SK-N-SH (cell line): ENCODE results near the gene FDX1. TPM values are rescaled to one million over a fixed set of nuclear protein-coding genes. Genes with fewer than 3 reads are reported as not detected.

Source experiments
- CTCF ChIA-PET: fragments of 300-600, 350-600 bp; formaldehyde crosslinking; extraction: SDS; loops from one replicate; lab custom pipeline; 2021; lab: Yijun Ruan, JAX
- POLR2A ChIA-PET: fragments of 350-600 bp; sonication (Branson Sonifier 250); formaldehyde crosslinking; extraction: SDS; loops from one replicate; lab custom pipeline; 2020; ENCODE audit warnings: antibody characterized with exemption, inconsistent platforms; lab: Yijun Ruan, JAX
- DNase-seq: peaks from one replicate; pipeline ENCODE4 v3.0.0; 2012
- H2AFZ ChIP-seq: fragments of 200-600 bp; sonication (generic); 2 replicates; pipeline ENCODE4 v1.8.1; 2016; ENCODE audit warnings: antibody characterized with exemption, mild to moderate bottlenecking, low read depth
- H3F3A ChIP-seq: fragments of 200-600 bp; sonication (generic); replicated peaks from 2 replicates; pipeline ENCODE3; 2016; ENCODE audit warnings: antibody characterized with exemption, mild to moderate bottlenecking; ENCODE audit not compliant: insufficient read depth
- H3K27ac ChIP-seq, 2 experiments: fragments of 200-500 bp in 1 of 2; fragments of 200-600 bp in 1 of 2; sonication (Bioruptor generic) in 1 of 2; sonication (generic), shearing (Covaris generic) in 1 of 2; 2 replicates each; pipeline versions ENCODE4 v1.5.1 to v1.6.1; 2014 to 2016; ENCODE audit warnings: low read depth in 2 of 2, inconsistent platforms in 1 of 2, low read length in 1 of 2, mild to moderate bottlenecking in 1 of 2, mixed read lengths in 1 of 2
- H3K27me3 ChIP-seq: fragments of 200-600 bp; sonication (generic), shearing (Covaris generic); 2 replicates; pipeline ENCODE4 v1.6.1; 2016; ENCODE audit warnings: mixed run types; ENCODE audit not compliant: insufficient read depth
- H3K36me3 ChIP-seq, 2 experiments: fragments of 200-500 bp in 1 of 2; fragments of 200-600 bp in 1 of 2; sonication (Bioruptor generic) in 1 of 2; sonication (generic) in 1 of 2; replicated peaks in 1 of 2; 2 replicates each; pipeline versions ENCODE3 to v1.5.1; 2014 to 2016; ENCODE audit warnings: low read length in 1 of 2, mild to moderate bottlenecking in 1 of 2; ENCODE audit not compliant: insufficient read depth in 2 of 2, control insufficient read depth in 1 of 2
- H3K4me1 ChIP-seq, 2 experiments: fragments of 200-500 bp in 1 of 2; fragments of 200-600 bp in 1 of 2; sonication (Bioruptor generic) in 1 of 2; sonication (generic), shearing (Covaris generic) in 1 of 2; 2 replicates each; pipeline versions ENCODE4 v1.5.1 to v1.6.1; 2014 to 2016; ENCODE audit warnings: low read depth in 1 of 2, low read length in 1 of 2, mixed run types in 1 of 2; ENCODE audit not compliant: insufficient read depth in 2 of 2, control insufficient read depth in 1 of 2
- H3K4me2 ChIP-seq: fragments of 200-600 bp; sonication (generic), shearing (Covaris generic); 2 replicates; pipeline ENCODE4 v1.6.1; 2017; ENCODE audit warnings: mixed run types
- H3K4me3 ChIP-seq, 2 experiments: fragments of 200-500 bp in 1 of 2; fragments of 200-600 bp in 1 of 2; sonication (Bioruptor generic) in 1 of 2; sonication (generic), shearing (Covaris generic) in 1 of 2; 2 replicates each; pipeline versions ENCODE4 v1.5.1 to v1.8.1; 2014 to 2016; ENCODE audit warnings: low read depth in 2 of 2, inconsistent platforms in 1 of 2, low read length in 1 of 2, mild to moderate bottlenecking in 1 of 2, mixed read lengths in 1 of 2, moderate library complexity in 1 of 2
- H3K79me2 ChIP-seq: fragments of 200-600 bp; sonication (generic); 2 replicates; pipeline ENCODE4 v1.8.1; 2017; ENCODE audit warnings: mild to moderate bottlenecking; ENCODE audit not compliant: insufficient read depth
- H3K9ac ChIP-seq: fragments of 200-600 bp; sonication (generic); 2 replicates; pipeline ENCODE4 v1.6.1; 2017; ENCODE audit warnings: mixed run types
- H3K9me2 ChIP-seq: fragments of 200-600 bp; sonication (generic); 2 replicates; pipeline ENCODE4 v1.6.1; 2017; ENCODE audit warnings: mixed run types
- H3K9me3 ChIP-seq: fragments of 200-600 bp; sonication (generic); 2 replicates; pipeline ENCODE4 v1.6.1; 2017; ENCODE audit warnings: mixed run types, mild to moderate bottlenecking, moderate library complexity
- H4K20me1 ChIP-seq: fragments of 200-600 bp; sonication (generic); 2 replicates; pipeline ENCODE4 v1.6.1; 2017; ENCODE audit warnings: mild to moderate bottlenecking, mixed run types; ENCODE audit not compliant: insufficient read depth
- ELF1 ChIP-seq: IDR thresholded peaks from 2 replicates; pipeline ENCODE4 v1.4.0; 2012
- EZH2phosphoT487 ChIP-seq: fragments of 200-600 bp; sonication (generic); IDR thresholded peaks from 2 replicates; pipeline ENCODE4 v1.6.1; 2017; ENCODE audit warnings: low read depth, mixed run types, mild to moderate bottlenecking, antibody characterized with exemption, moderate library complexity, borderline replicate concordance
- FOXM1 ChIP-seq: IDR thresholded peaks from 2 replicates; pipeline ENCODE4 v1.4.0; 2012; ENCODE audit warnings: low read depth, mild to moderate bottlenecking
- GABPA ChIP-seq: IDR thresholded peaks from 2 replicates; pipeline ENCODE4 v1.4.0; 2012; ENCODE audit warnings: low read depth, mild to moderate bottlenecking
- MEF2A ChIP-seq: IDR thresholded peaks from 2 replicates; pipeline ENCODE4 v1.4.0; 2012; ENCODE audit warnings: low read depth, borderline replicate concordance
- NRF1 ChIP-seq: IDR thresholded peaks from 2 replicates; pipeline ENCODE4 v1.6.1; 2012; ENCODE audit warnings: low read depth, mild to moderate bottlenecking, low read length
- POLR2AphosphoS5 ChIP-seq: IDR thresholded peaks from 2 replicates; pipeline ENCODE4 v1.6.1; 2012; ENCODE audit warnings: low read depth, low read length
- RAD21 ChIP-seq: IDR thresholded peaks from 2 replicates; pipeline ENCODE4 v1.6.1; 2012; ENCODE audit warnings: mild to moderate bottlenecking, low read length
- RFX5 ChIP-seq: IDR thresholded peaks from 2 replicates; pipeline ENCODE4 v1.6.1; 2012; ENCODE audit warnings: mild to moderate bottlenecking, improper control_type of control experiment, low read length
- TCF12 ChIP-seq: IDR thresholded peaks from 2 replicates; pipeline ENCODE4 v1.4.0; 2012
- USF1 ChIP-seq: IDR thresholded peaks from 2 replicates; pipeline ENCODE4 v1.4.0; 2012; ENCODE audit warnings: low read depth, borderline replicate concordance
- YY1 ChIP-seq: IDR thresholded peaks from 2 replicates; pipeline ENCODE4 v1.4.0; 2012; ENCODE audit warnings: low read depth, mild to moderate bottlenecking
- WGBS: methylation state at CpG from one replicate; pipeline ENCODE4 v1.1.6; 2017; ENCODE audit warnings: low lambda C conversion rate; 5-methylcytosine and 5-hydroxymethylcytosine counted together
- polyA plus RNA-seq, 3 experiments: library from polyadenylated mRNA; depleted of rRNA; stranded (reverse); fragments of >200 nt; gene quantifications; 2 replicates each; pipeline ENCODE4 v1.2.3, GENCODE V29; 2012
- TF ChIP-seq, protein P1 (sequence below): fragments of 150-350 bp; IDR thresholded peaks from 2 replicates; pipeline ENCODE4 v1.6.1; 2017; ENCODE audit warnings: antibody characterized with exemption, low read length, low read depth, borderline replicate concordance

The FDX1 gene
- polyA plus RNA-seq, 1 of the 3 experiments (the other 2 are of a cell fraction), result 4.0 TPM

- Histone ChIP-seq H3K36me3 (peaks cover 0 to 11% of the 10 kb centered on the region in 2 experiments), H3F3A (peaks cover 14% of the 10 kb centered on the region)
- 95% methylated on average over 3 of the region's 3 CpGs for WGBS
- no peak for DNase-seq
- TF ChIP-seq, protein P1, sequence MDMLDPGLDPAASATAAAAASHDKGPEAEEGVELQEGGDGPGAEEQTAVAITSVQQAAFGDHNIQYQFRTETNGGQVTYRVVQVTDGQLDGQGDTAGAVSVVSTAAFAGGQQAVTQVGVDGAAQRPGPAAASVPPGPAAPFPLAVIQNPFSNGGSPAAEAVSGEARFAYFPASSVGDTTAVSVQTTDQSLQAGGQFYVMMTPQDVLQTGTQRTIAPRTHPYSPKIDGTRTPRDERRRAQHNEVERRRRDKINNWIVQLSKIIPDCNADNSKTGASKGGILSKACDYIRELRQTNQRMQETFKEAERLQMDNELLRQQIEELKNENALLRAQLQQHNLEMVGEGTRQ, result no peak
- TF ChIP-seq ELF1, result no peak
- TF ChIP-seq, all 33 proteins: peak for 0
- H3K9me3 ChIP-seq, result no peaks in the 10 kb centered on the region; the same call in 1 of the 2 replicates
- ChIA-PET CTCF (interaction anchor here (0.6 to 4.9 kb wide), 8 partner anchors 11 to 784 kb away, joined by 3 to 26 read pairs (median 4); partner anchors contain the start of gene FDX1), POLR2A (interaction anchor here (1.0 kb wide), 1 partner anchor 16 kb away, joined by 3 read pairs; the partner anchor contains the start of gene FDX1)
- H2AFZ ChIP-seq, result no peak overlapping the region
- H3K4me3 ChIP-seq, result no peak overlapping the region
- H3K4me1 ChIP-seq, result no peaks in the 10 kb centered on the region
- no peak overlapping the region for H3K4me2 ChIP-seq
- H3K9ac ChIP-seq, result no peak overlapping the region
- no peaks in the 10 kb centered on the region for H3K27me3 ChIP-seq
- H4K20me1 ChIP-seq, result no peaks in the 10 kb centered on the region
- H3K79me2 ChIP-seq, result peaks cover 5% of the 10 kb centered on the region
- H3K9me2 ChIP-seq, result no peaks in the 10 kb centered on the region
- no peak overlapping the region for H3K27ac ChIP-seq
Measured at GRCh38 chr11:110446061-110446460, 16.3 kb downstream of the FDX1 start.

- Histone ChIP-seq H3K27me3 (no peaks in the 10 kb centered on the region), H3K36me3 (peaks cover 0 to 11% of the 10 kb centered on the region in 2 experiments), H3K9me2 (no peaks in the 10 kb centered on the region), H3K4me2 (no peak overlapping the region), H3K27ac (no peak overlapping the region), H3K9me3 (no peaks in the 10 kb centered on the region; the same call in 1 of the 2 replicates)
- CTCF ChIA-PET, result interaction anchor here (0.6 to 4.9 kb wide), 12 partner anchors 11 to 980 kb away, joined by 3 to 26 read pairs (median 4); partner anchors contain the start of gene FDX1
- POLR2A ChIA-PET, result interaction anchor here (1.0 kb wide), 1 partner anchor 17 kb away, joined by 3 read pairs; the partner anchor contains the start of gene FDX1
- TF ChIP-seq NRF1, result no peak
- TF ChIP-seq, protein P1, result no peak
- TF ChIP-seq FOXM1, result no peak
- TF ChIP-seq GABPA, result no peak
- TF ChIP-seq USF1, result no peak
- TF ChIP-seq MEF2A, result no peak
- no peak for TF ChIP-seq RAD21
- no peak for TF ChIP-seq TCF12
- TF ChIP-seq YY1, result no peak
- no peak for TF ChIP-seq EZH2phosphoT487
- no peak for TF ChIP-seq POLR2AphosphoS5
- TF ChIP-seq RFX5, result no peak
- TF ChIP-seq, all 33 proteins: peak for 0
- DNase-seq, result no peak
- H3K4me1 ChIP-seq, result no peaks in the 10 kb centered on the region
- no peak overlapping the region for H2AFZ ChIP-seq
- over 99% methylated on average over 10 of the region's 10 CpGs for WGBS
- H3K4me3 ChIP-seq, result no peak overlapping the region
- H3K9ac ChIP-seq, result no peak overlapping the region
- H3K79me2 ChIP-seq, result peaks cover 5% of the 10 kb centered on the region
- no peaks in the 10 kb centered on the region for H4K20me1 ChIP-seq
- peaks cover 14% of the 10 kb centered on the region for H3F3A ChIP-seq
Measured at GRCh38 chr11:110446594-110446993, 16.8 kb downstream of the FDX1 start.
